MCF 10A (cell line): ENCODE results near the gene SRRT. TPM values are rescaled to one million over a fixed set of nuclear protein-coding genes. Genes with fewer than 3 reads are reported as not detected.

Source experiments
- BruUV-seq: library from RNA; stranded (reverse); fragments of 400-500 nt; replicated peaks from 2 replicates; lab custom pipeline; 2021; lab: Mats Ljungman, UMichigan
- CTCF ChIA-PET: fragments of 300-600 bp; sonication (Branson Sonifier 250); formaldehyde crosslinking; extraction: SDS; loops from one replicate; lab custom pipeline; 2021; ENCODE audit warnings: antibody characterized with exemption, inconsistent platforms; lab: Yijun Ruan, JAX
- POLR2A ChIA-PET: fragments of 300-600, 350-650 bp; sonication (Branson Sonifier 250); formaldehyde crosslinking; extraction: SDS; loops from one replicate; lab custom pipeline; 2020; ENCODE audit warnings: antibody characterized with exemption, inconsistent platforms; lab: Yijun Ruan, JAX
- DNase-seq: peaks from one replicate; pipeline ENCODE4 v3.0.0-alpha.2; 2018; ENCODE audit not compliant: unreplicated experiment
- H3K27ac Mint-ChIP-seq: one replicate; pipeline ENCODE4 v1.8.0; 2022; ENCODE audit warnings: mild to moderate bottlenecking, low read depth, mixed read lengths; ENCODE audit not compliant: unreplicated experiment
- H3K27me3 Mint-ChIP-seq: one replicate; pipeline ENCODE4 v1.8.0; 2022; ENCODE audit warnings: mixed read lengths; ENCODE audit not compliant: insufficient read depth, unreplicated experiment
- H3K36me3 Mint-ChIP-seq: one replicate; pipeline ENCODE4 v1.8.0; 2022; ENCODE audit warnings: mild to moderate bottlenecking, moderate library complexity, mixed read lengths; ENCODE audit not compliant: insufficient read depth, unreplicated experiment
- H3K4me1 Mint-ChIP-seq: one replicate; pipeline ENCODE4 v1.8.0; 2022; ENCODE audit warnings: mixed read lengths; ENCODE audit not compliant: insufficient read depth, unreplicated experiment
- H3K4me3 Mint-ChIP-seq: one replicate; pipeline ENCODE4 v1.8.0; 2022; ENCODE audit warnings: mild to moderate bottlenecking, moderate library complexity, mixed read lengths; ENCODE audit not compliant: unreplicated experiment
- H3K9me3 Mint-ChIP-seq: one replicate; pipeline ENCODE4 v1.8.0; 2022; ENCODE audit warnings: mixed read lengths; ENCODE audit not compliant: unreplicated experiment
- intact Hi-C: fragments of 100-400 bp; cut with micrococcal nuclease; formaldehyde crosslinking; loops from 2 replicates; pipeline ENCODE4 v1.14.1; 2022
- total RNA-seq: library from RNA; stranded (reverse); gene quantifications from 2 replicates; pipeline ENCODE4 v1.2.3, GENCODE V29; 2022
- TF ChIP-seq, protein P1 (sequence below): fragments of 200-600 bp; IDR thresholded peaks from one replicate; pipeline ENCODE4 v1.8.0; 2022; ENCODE audit warnings: antibody characterized with exemption, mild to moderate bottlenecking; ENCODE audit not compliant: unreplicated experiment

SRRT gene
- total RNA-seq, 1 experiment from 2014 or later: 111 TPM

DNA sequence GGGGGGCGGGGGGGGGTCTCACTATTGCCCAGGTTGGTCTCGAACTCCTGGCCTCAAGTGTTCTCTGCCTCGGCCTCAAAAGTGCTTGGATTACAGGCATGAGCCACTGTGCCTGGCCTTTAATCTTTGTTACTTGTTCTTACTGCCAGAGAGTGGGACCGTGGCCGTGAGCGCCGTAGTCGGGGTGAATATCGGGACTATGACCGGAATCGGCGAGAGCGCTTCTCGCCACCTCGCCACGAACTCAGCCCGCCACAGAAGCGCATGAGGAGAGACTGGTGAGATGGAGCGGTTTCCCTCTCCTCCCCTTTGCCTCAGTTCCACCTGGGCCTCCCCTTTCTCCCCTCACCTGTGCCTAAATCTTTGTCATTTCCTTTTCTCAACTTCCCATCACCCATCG is 6.2 kb downstream of the SRRT start:
- TF ChIP-seq, protein P1, sequence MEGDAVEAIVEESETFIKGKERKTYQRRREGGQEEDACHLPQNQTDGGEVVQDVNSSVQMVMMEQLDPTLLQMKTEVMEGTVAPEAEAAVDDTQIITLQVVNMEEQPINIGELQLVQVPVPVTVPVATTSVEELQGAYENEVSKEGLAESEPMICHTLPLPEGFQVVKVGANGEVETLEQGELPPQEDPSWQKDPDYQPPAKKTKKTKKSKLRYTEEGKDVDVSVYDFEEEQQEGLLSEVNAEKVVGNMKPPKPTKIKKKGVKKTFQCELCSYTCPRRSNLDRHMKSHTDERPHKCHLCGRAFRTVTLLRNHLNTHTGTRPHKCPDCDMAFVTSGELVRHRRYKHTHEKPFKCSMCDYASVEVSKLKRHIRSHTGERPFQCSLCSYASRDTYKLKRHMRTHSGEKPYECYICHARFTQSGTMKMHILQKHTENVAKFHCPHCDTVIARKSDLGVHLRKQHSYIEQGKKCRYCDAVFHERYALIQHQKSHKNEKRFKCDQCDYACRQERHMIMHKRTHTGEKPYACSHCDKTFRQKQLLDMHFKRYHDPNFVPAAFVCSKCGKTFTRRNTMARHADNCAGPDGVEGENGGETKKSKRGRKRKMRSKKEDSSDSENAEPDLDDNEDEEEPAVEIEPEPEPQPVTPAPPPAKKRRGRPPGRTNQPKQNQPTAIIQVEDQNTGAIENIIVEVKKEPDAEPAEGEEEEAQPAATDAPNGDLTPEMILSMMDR: no peak

DNA sequence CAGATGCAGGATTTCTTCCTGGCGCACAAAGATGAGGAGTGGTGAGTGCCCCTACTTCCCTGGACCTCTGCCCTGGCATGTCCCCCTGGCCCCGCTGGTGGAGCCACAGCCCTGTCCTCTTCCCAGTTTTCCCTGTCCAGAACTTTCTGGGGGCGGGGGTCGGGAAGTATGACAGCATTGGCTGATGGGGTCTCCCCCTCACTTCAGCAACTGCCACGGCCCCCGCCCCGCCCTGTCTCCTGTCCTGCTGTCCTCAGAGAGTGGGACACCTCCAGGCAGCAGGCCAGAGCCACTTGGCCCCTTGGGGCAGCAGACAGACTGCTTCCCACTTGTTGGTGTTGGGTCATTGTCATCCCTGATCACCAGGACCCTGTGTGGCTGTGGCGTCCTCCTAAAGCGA is 7.3 kb downstream of the SRRT start:
- no peak overlapping the region for H3K4me3 Mint-ChIP-seq
- no peaks in the 10 kb centered on the region for H3K27me3 Mint-ChIP-seq
- intact Hi-C loops: no loop called here
- H3K36me3 Mint-ChIP-seq: peaks cover 98% of the 10 kb centered on the region
- POLR2A ChIA-PET: no interaction called here
- H3K27ac Mint-ChIP-seq: no peak overlapping the region
- no TSS peak for BruUV-seq
- peaks cover 17% of the 10 kb centered on the region for H3K4me1 Mint-ChIP-seq
- TF ChIP-seq, protein P1: no peak
- DNase-seq: no peak
- H3K9me3 Mint-ChIP-seq: no peaks in the 10 kb centered on the region
- CTCF ChIA-PET: no interaction called here

More for the DNA sequence above, 6.2 kb downstream of the SRRT start:
- POLR2A ChIA-PET: no interaction called here
- no TSS peak for BruUV-seq
- DNase-seq: no peak
- no peaks in the 10 kb centered on the region for H3K9me3 Mint-ChIP-seq
- no peak overlapping the region for H3K27ac Mint-ChIP-seq
- H3K36me3 Mint-ChIP-seq: peaks cover 97% of the 10 kb centered on the region
- no peaks in the 10 kb centered on the region for H3K27me3 Mint-ChIP-seq
- H3K4me3 Mint-ChIP-seq: no peak overlapping the region
- intact Hi-C loops: no loop called here
- peaks cover 24% of the 10 kb centered on the region for H3K4me1 Mint-ChIP-seq
- CTCF ChIA-PET: interaction anchor here (0.5 kb wide), 1 partner anchor 193 kb away, joined by 3 read pairs; no protein-coding TSS in a partner anchor

DNA sequence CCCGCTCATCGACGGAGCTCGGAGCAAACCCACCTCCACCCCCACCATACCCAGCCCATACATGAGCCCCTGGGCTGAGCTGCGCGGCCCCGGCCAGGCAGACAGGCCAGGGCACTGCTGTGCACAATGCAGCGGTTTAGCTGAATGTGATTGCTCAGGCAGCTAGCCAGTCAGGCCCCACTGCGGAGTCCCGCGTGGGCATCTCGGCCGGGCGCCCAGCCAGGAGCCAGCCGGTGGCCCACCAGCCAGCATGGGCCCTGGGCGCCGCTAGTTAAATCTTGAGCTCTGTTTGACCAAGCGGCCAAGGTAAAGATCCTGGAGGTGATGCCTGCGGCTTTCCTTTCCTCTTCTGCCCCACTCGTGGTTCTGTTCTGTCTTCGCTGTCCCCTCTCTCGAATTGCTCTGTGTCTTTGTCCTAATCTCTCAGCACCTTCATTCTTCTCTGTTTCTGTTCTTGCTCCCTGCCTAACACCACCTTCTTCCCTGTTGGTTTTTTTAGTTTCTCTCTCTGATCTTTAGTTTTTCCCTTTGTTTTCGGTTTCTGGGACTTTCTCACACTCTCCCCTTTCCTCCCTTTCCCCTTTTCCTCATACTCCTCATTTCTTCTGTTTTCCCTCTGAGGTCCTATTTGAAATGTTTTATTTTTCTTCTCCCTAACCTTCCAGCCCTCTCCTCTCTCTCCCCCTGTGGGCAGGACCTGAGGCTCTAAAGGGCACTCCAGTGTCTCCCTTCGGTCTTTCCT is 8.1 kb downstream of the SRRT start:
- no peak for DNase-seq
- TF ChIP-seq, protein P1: no peak
- H3K4me3 Mint-ChIP-seq: no peak overlapping the region
- no TSS peak for BruUV-seq
- H3K9me3 Mint-ChIP-seq: no peaks in the 10 kb centered on the region
- no peak overlapping the region for H3K27ac Mint-ChIP-seq
- peaks cover 17% of the 10 kb centered on the region for H3K4me1 Mint-ChIP-seq
- no peaks in the 10 kb centered on the region for H3K27me3 Mint-ChIP-seq
- intact Hi-C loops: no loop called here
- CTCF ChIA-PET: interaction anchor here (0.6 to 0.9 kb wide), 2 partner anchors 310 to 312 kb away, joined by 3 to 4 read pairs; no protein-coding TSS in a partner anchor
- H3K36me3 Mint-ChIP-seq: peaks cover 98% of the 10 kb centered on the region
- POLR2A ChIA-PET: no interaction called here

DNA sequence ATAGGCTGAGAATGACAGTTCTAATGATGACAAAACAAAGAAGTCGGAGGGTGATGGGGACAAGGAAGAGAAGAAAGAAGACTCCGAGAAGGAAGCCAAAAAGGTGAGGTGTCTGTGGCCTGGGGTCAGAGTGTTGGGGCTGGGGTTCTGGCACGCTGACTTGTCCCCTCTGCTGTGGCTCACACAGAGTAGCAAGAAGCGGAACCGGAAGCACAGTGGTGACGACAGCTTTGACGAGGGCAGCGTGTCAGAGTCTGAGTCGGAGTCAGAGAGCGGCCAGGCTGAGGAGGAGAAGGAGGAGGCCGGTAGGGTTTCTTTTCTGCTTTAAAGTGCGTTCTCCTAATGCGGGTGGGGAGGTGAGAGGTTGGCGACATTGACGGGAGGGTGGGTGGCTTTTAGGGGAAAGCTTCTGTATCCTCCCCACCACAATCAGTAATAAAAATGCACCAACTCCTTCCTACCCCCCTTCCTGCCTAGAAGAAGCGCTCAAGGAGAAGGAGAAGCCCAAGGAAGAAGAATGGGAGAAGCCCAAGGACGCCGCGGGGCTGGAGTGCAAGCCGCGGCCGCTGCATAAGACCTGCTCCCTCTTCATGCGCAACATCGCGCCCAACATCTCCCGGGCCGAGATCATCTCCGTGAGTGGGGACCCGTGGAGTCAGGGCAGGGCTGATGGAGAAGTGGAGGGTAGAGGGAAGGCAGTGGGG is 10.0 kb downstream of the SRRT start:
- Mint-ChIP-seq H3K4me1 (peaks cover 12% of the 10 kb centered on the region), H3K27me3 (no peaks in the 10 kb centered on the region), H3K27ac (no peak overlapping the region), H3K9me3 (no peaks in the 10 kb centered on the region), H3K4me3 (no peak overlapping the region), H3K36me3 (peaks cover 81% of the 10 kb centered on the region)
- DNase-seq: no peak
- no TSS peak for BruUV-seq
- intact Hi-C loops: no loop called here
- TF ChIP-seq, protein P1: no peak
- CTCF ChIA-PET: no interaction called here
- POLR2A ChIA-PET: no interaction called here
